Type B pancreatic cell (in vitro differentiated cells): ENCODE measurements around the gene FUT9. TPM values are rescaled to one million over a fixed set of nuclear protein-coding genes. Genes with fewer than 3 reads are reported as not detected.

Experiments used
- DNase-seq: peaks from one replicate; pipeline ENCODE4 v3.0.0; 2021; ENCODE audit warnings: mixed read lengths; ENCODE audit not compliant: unreplicated experiment; ENCODE audit errors: extremely low spot score
- H3K27ac Mint-ChIP-seq: 2 replicates; pipeline ENCODE4 v1.8.0; 2021; ENCODE audit warnings: mild to moderate bottlenecking, mixed read lengths
- H3K27me3 Mint-ChIP-seq: 2 replicates; pipeline ENCODE4 v1.8.0; 2021; ENCODE audit warnings: mixed read lengths
- H3K36me3 Mint-ChIP-seq: 2 replicates; pipeline ENCODE4 v1.8.0; 2021; ENCODE audit warnings: mixed read lengths
- H3K4me1 Mint-ChIP-seq: one replicate; pipeline ENCODE4 v1.8.0; 2021; ENCODE audit warnings: mixed read lengths; ENCODE audit not compliant: unreplicated experiment
- H3K4me3 Mint-ChIP-seq: 2 replicates; pipeline ENCODE4 v1.8.0; 2021; ENCODE audit warnings: mild to moderate bottlenecking, mixed read lengths
- H3K9me3 Mint-ChIP-seq: 2 replicates; pipeline ENCODE4 v1.8.0; 2021; ENCODE audit warnings: mixed read lengths
- CTCF ChIP-seq: fragments of 200-600 bp; sonication (generic); conservative IDR thresholded peaks from 2 replicates; pipeline ENCODE4 v1.5.0; 2021; ENCODE audit warnings: antibody characterized with exemption, mild to moderate bottlenecking
- total RNA-seq: library from RNA; stranded (reverse); gene quantifications from 2 replicates; pipeline ENCODE4 v1.2.1, GENCODE V29; 2021; ENCODE audit warnings: low replicate concordance

FUT9 gene
- total RNA-seq, 1 donor from 2014 or later, result 4.9 TPM

GRCh38 chr6:96094077-96094476 is 78.3 kb downstream of the FUT9 start:
- H3K9me3 Mint-ChIP-seq, result no peaks in the 10 kb centered on the region
- H3K4me3 Mint-ChIP-seq, result no peak overlapping the region
- H3K4me1 Mint-ChIP-seq, result no peaks in the 10 kb centered on the region
- TF ChIP-seq CTCF, result no peak
- H3K27me3 Mint-ChIP-seq, result no peaks in the 10 kb centered on the region
- no peak overlapping the region for H3K27ac Mint-ChIP-seq
- no peaks in the 10 kb centered on the region for H3K36me3 Mint-ChIP-seq
- DNase-seq, result no peak

GRCh38 chr6:96099069-96099468 is 83.3 kb downstream of the FUT9 start:
- Mint-ChIP-seq H3K27me3 (no peaks in the 10 kb centered on the region), H3K9me3 (no peaks in the 10 kb centered on the region), H3K4me3 (no peak overlapping the region), H3K27ac (no peak overlapping the region), H3K4me1 (no peaks in the 10 kb centered on the region), H3K36me3 (no peaks in the 10 kb centered on the region)
- no peak for TF ChIP-seq CTCF
- DNase-seq, result no peak

- no peaks in the 10 kb centered on the region for H3K36me3 Mint-ChIP-seq
- no peaks in the 10 kb centered on the region for H3K4me1 Mint-ChIP-seq
- H3K4me3 Mint-ChIP-seq, result no peak overlapping the region
- H3K27me3 Mint-ChIP-seq, result no peaks in the 10 kb centered on the region
- DNase-seq, result no peak
- no peaks in the 10 kb centered on the region for H3K9me3 Mint-ChIP-seq
- no peak overlapping the region for H3K27ac Mint-ChIP-seq
- no peak for TF ChIP-seq CTCF
Observed at GRCh38 chr6:96101564-96101963, 85.8 kb downstream of the FUT9 start.

- no peaks in the 10 kb centered on the region for H3K4me1 Mint-ChIP-seq
- H3K27ac Mint-ChIP-seq, result peak overlapping the region; percentile 50
- no peaks in the 10 kb centered on the region for H3K9me3 Mint-ChIP-seq
- H3K36me3 Mint-ChIP-seq, result no peaks in the 10 kb centered on the region
- no peak for DNase-seq
- H3K4me3 Mint-ChIP-seq, result no peak overlapping the region
- TF ChIP-seq CTCF, result no peak
- H3K27me3 Mint-ChIP-seq, result no peaks in the 10 kb centered on the region
Observed at GRCh38 chr6:96104910-96105309, 89.1 kb downstream of the FUT9 start.

- TF ChIP-seq CTCF, result no peak
- H3K36me3 Mint-ChIP-seq, result no peaks in the 10 kb centered on the region
- no peak overlapping the region for H3K27ac Mint-ChIP-seq
- H3K4me3 Mint-ChIP-seq, result no peak overlapping the region
- no peaks in the 10 kb centered on the region for H3K4me1 Mint-ChIP-seq
- H3K9me3 Mint-ChIP-seq, result no peaks in the 10 kb centered on the region
- H3K27me3 Mint-ChIP-seq, result no peaks in the 10 kb centered on the region
- no peak for DNase-seq
Observed at GRCh38 chr6:96110878-96111277, 95.1 kb downstream of the FUT9 start.

GRCh38 chr6:96116674-96117073 is 100.9 kb downstream of the FUT9 start:
- no peaks in the 10 kb centered on the region for H3K36me3 Mint-ChIP-seq
- TF ChIP-seq CTCF, result no peak
- no peak overlapping the region for H3K4me3 Mint-ChIP-seq
- no peak overlapping the region for H3K27ac Mint-ChIP-seq
- no peaks in the 10 kb centered on the region for H3K4me1 Mint-ChIP-seq
- DNase-seq, result no peak
- H3K9me3 Mint-ChIP-seq, result no peaks in the 10 kb centered on the region
- no peaks in the 10 kb centered on the region for H3K27me3 Mint-ChIP-seq
